HG02610 (cell line): Measurements from ENCODE around the gene CCDC60.

Experiments used
- ATAC-seq: cut with Tn5 transposase; IDR thresholded peaks from one replicate; pipeline ENCODE4 v1.9.1; 2021; ENCODE audit warnings: mild to moderate bottlenecking, moderate library complexity; ENCODE audit not compliant: unreplicated experiment

CCDC60 gene

GRCh38 chr12:119383206-119383605, 48.7 kb downstream of the CCDC60 start:
- ATAC-seq = no peak

- no peak for ATAC-seq
Measured at GRCh38 chr12:119384340-119384739, 49.8 kb downstream of the CCDC60 start.

GRCh38 chr12:119385659-119386058, 51.1 kb downstream of the CCDC60 start:
- ATAC-seq = no peak

- ATAC-seq = no peak
Measured at GRCh38 chr12:119389687-119390086, 55.2 kb downstream of the CCDC60 start.

GRCh38 chr12:119391673-119392072, 57.1 kb downstream of the CCDC60 start:
- ATAC-seq = no peak

GRCh38 chr12:119393677-119394076, 59.1 kb downstream of the CCDC60 start:
- no peak for ATAC-seq

GRCh38 chr12:119397540-119397939, 63.0 kb downstream of the CCDC60 start:
- no peak for ATAC-seq

GRCh38 chr12:119398190-119398589, 63.7 kb downstream of the CCDC60 start:
- no peak for ATAC-seq

- ATAC-seq = no peak
Measured at GRCh38 chr12:119399301-119399700, 64.8 kb downstream of the CCDC60 start.

GRCh38 chr12:119406308-119406707, 71.8 kb downstream of the CCDC60 start:
- no peak for ATAC-seq

- no peak for ATAC-seq
Measured at GRCh38 chr12:119406811-119407210, 72.3 kb downstream of the CCDC60 start.

- no peak for ATAC-seq
Measured at GRCh38 chr12:119409043-119409442, 74.5 kb downstream of the CCDC60 start.

GRCh38 chr12:119410396-119410795, 75.9 kb downstream of the CCDC60 start:
- no peak for ATAC-seq

GRCh38 chr12:119412306-119412705, 77.8 kb downstream of the CCDC60 start:
- no peak for ATAC-seq

- ATAC-seq = no peak
Measured at GRCh38 chr12:119412811-119413794, 78.6 kb downstream of the CCDC60 start.

GRCh38 chr12:119415714-119416113, 81.2 kb downstream of the CCDC60 start:
- no peak for ATAC-seq

GRCh38 chr12:119417440-119417839, 82.9 kb downstream of the CCDC60 start:
- no peak for ATAC-seq

GRCh38 chr12:119419381-119419780, 84.9 kb downstream of the CCDC60 start:
- no peak for ATAC-seq

GRCh38 chr12:119423285-119423684, 88.8 kb downstream of the CCDC60 start:
- ATAC-seq = no peak

GRCh38 chr12:119425623-119426022, 91.1 kb downstream of the CCDC60 start:
- ATAC-seq = no peak

GRCh38 chr12:119431151-119431550, 96.6 kb downstream of the CCDC60 start:
- no peak for ATAC-seq

- no peak for ATAC-seq
Measured at GRCh38 chr12:119432949-119433348, 98.4 kb downstream of the CCDC60 start.
